GM19023 (cell line): Measurements from ENCODE around the gene RAB3IL1.

Experiments used
- ATAC-seq: cut with Tn5 transposase; IDR thresholded peaks from one replicate; pipeline ENCODE4 v1.9.1; 2021; ENCODE audit warnings: mild to moderate bottlenecking, moderate library complexity; ENCODE audit not compliant: unreplicated experiment

The RAB3IL1 gene

GRCh38 chr11:61847914-61848581 is 69.3 kb downstream of the RAB3IL1 start:
- no peak for ATAC-seq
